ENCODE measurements around the gene FOXC1.

FOXC1 gene

GRCh38 chr6:1609648-1610496 lies at the start of gene FOXC1:
TSS of gene FOXC1 (plus strand) at chr6:1609915. CDS start at chr6:1610446, 531 bp downstream.
- peak; percentile 64 to 72 for DNase-seq

GRCh38 chr6:1560281-1561058 lies 49.2 kb upstream of the FOXC1 start:
- no peak for DNase-seq

- DNase-seq = no peak
Observed at GRCh38 chr6:1561355-1561754, 48.4 kb upstream of the FOXC1 start.

GRCh38 chr6:1562171-1562955 lies 47.4 kb upstream of the FOXC1 start:
- no peak for DNase-seq

- no peak for DNase-seq
Observed at GRCh38 chr6:1569377-1569776, 40.3 kb upstream of the FOXC1 start.

GRCh38 chr6:1570848-1571247 lies 38.9 kb upstream of the FOXC1 start:
- DNase-seq = no peak

- no peak for DNase-seq
Observed at GRCh38 chr6:1572892-1573291, 36.8 kb upstream of the FOXC1 start.

- no peak for DNase-seq
Observed at GRCh38 chr6:1574083-1574761, 35.5 kb upstream of the FOXC1 start.

- no peak for DNase-seq
Observed at GRCh38 chr6:1574890-1575209, 34.9 kb upstream of the FOXC1 start.

GRCh38 chr6:1575210-1576041 lies 34.3 kb upstream of the FOXC1 start:
- DNase-seq = no peak

GRCh38 chr6:1576166-1576565 lies 33.5 kb upstream of the FOXC1 start:
- no peak for DNase-seq

GRCh38 chr6:1576711-1577110 lies 33.0 kb upstream of the FOXC1 start:
- no peak for DNase-seq

- DNase-seq = no peak
Observed at GRCh38 chr6:1577146-1577680, 32.5 kb upstream of the FOXC1 start.

GRCh38 chr6:1577896-1578745 lies 31.6 kb upstream of the FOXC1 start:
- no peak for DNase-seq

GRCh38 chr6:1579096-1579495 lies 30.6 kb upstream of the FOXC1 start:
- no peak for DNase-seq

GRCh38 chr6:1580109-1580508 lies 29.6 kb upstream of the FOXC1 start:
- no peak for DNase-seq

GRCh38 chr6:1580585-1580984 lies 29.1 kb upstream of the FOXC1 start:
- no peak for DNase-seq

- no peak for DNase-seq
Observed at GRCh38 chr6:1581120-1581991, 28.4 kb upstream of the FOXC1 start.

GRCh38 chr6:1584146-1584545 lies 25.6 kb upstream of the FOXC1 start:
- no peak for DNase-seq

Data from activated CD4-positive, alpha-beta T cell treated with anti-CD3 and anti-CD28 coated beads, Interleukin-2, amount 50 U/mL, for 48 hours (primary cell).